Left forelimb (tissue), 1 donor: ENCODE measurements around the gene SIVA1.
"Not testable (repeated sequence)": the region's sequence is repeated elsewhere in the genome, so short reads cannot be mapped to it uniquely, and the experiment has no call there.

Experiments used
- DNase-seq: peaks from one replicate; pipeline ENCODE4 v3.0.0-alpha.2; 2018; ENCODE audit warnings: low spot score

The SIVA1 gene

GRCh38 chr14:104719343-104719742, 33.6 kb upstream of the SIVA1 start:
- no peak for DNase-seq

DNA sequence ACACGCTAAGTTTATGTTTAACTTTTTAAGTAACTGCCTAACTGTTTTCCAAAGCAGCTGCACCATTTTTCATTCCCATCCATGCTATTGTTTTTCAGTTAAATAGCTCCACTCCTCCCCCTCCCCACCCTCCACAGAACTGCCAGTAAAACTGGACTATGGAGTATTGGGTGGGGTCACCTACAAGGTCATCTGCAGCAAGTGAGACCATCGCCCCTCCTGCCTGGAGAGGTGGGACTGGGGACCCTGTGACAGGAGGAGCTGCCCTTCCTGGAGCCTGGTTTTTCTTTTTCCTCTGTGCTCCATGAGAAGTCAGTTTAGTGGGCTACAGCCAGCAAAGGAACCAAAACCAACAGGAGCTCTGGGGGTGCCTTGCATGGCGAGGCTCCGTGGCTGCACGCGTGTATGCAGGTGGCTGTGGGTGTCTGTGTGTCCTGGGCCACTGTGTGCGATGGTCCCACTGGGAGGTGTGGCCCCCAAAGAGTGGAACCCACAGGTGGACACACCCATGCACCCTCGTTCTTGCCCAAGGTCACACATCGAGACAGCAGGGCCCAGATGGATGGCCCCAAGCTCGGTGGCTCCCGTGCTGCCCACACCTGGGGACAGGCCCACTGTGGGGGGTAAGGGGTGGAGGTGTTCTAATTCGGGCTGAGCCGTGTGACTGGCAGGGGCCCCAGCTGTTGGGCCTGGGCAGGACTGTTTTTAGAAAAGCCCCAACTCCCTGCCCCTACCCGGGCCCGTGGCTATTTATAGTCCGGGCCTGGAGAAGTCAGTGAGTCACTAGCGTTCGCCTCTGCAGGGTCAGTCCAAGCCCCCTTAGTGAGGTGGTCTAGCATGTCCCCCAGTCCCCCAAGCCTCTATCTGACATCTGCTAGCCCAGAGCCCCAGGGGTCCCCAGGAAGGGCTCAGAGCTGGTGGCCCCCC, 31.2 kb upstream of the SIVA1 start:
- no peak for DNase-seq

DNA sequence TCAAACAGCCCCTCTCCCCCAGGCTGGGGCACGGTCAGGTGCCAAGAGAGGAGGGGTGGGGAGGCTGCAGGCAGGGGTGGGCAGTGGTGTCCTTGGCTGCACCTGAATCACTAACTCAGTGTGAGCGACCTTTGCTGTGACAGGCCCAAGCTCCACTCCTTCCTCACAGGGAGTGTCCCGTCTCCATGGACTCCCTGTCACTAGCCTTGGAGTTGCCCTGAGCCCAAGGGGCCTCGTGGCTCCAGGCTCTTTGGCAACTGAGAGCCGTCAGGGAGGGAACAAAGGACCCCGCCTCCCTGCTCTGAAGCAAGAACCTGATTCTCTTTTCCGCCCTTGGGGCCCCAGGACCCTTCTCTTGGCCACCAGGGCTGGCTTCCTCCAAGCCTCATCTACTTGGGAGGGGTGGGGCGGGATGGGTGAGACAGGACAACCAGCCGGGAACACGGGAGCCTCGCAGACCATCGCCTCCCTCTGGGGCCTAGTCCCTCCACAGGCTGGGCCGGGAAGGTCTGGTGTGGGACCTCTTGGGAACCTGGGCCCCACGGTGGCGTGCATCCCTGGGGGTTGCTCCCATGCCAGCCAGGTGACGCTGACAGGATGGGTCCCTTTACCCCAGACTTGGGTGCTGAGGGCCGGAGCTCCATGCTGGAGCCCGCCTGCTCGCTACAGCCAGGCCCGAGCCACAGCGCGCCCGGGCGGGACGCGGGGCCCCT, 29.9 kb upstream of the SIVA1 start:
- DNase-seq, result no peak

DNA sequence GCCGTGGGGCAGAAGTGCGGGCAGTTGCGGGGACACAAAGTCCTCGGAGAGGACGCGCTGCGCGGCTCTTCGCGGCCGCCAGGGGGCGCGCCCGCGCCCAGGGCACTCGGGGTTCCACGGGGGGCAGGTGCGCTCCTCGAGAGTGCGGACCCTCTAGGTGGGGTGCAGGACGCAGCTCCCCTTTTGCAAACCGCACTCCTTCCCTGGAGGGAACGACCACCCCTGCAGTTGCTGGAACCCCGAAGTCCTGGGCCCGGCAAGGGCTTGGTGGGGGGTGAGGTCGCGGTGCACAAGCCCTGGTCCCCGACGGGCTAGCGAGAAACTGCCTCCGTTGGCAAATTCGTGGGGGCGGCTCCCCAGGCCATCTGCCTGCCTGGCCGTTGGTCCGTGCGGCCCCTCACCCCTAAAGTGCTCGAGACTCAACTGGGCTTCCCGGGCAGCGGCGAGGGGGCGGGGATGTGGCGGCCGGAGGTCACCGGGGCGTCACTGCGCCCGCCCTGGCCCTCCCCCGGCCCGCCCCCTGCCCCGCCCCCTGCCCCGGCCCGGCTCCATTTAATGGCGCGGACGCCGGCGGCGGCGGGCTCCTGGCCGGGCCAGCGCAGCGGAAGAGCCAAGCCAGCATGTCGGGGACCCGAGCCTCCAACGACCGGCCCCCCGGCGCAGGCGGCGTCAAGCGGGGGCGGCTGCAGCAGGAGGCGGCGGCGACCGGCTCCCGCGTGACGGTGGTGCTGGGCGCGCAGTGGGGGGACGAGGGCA, 29.1 kb upstream of the SIVA1 start, which contains the start of gene ADSS1:
Gene ADSS1 (plus strand): TSS at position 579 of the 756 bp plus-strand sequence. CDS start 42 bp downstream, at position 621.
- DNase-seq, result peak; percentile 80

DNA sequence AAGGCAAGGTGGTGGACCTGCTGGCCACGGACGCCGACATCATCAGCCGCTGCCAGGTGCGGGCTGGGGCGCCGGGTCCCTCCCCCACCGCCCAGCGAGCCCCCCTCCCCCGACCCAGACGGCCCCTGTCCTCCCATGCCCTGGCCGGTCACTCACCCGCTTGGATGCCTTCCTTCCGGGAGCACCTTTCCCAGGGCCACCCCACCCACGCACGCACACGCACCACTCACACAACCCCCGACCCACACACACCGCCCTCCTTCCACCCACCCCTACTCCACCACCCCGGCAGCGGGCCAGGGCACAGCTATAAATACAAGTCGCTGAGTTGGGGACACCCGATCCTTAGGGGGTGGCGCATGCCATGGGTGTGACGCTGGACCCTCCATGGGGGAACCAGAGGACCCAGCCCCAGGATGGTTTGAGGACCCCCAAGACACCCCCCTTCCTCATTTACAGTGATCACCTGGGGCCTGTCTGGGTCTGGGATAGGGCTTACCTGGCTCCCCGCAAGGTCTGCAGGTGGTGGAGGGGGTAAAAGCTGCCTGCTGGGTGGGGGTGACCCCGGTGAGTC, 28.5 kb upstream of the SIVA1 start:
- DNase-seq, result no peak

DNA sequence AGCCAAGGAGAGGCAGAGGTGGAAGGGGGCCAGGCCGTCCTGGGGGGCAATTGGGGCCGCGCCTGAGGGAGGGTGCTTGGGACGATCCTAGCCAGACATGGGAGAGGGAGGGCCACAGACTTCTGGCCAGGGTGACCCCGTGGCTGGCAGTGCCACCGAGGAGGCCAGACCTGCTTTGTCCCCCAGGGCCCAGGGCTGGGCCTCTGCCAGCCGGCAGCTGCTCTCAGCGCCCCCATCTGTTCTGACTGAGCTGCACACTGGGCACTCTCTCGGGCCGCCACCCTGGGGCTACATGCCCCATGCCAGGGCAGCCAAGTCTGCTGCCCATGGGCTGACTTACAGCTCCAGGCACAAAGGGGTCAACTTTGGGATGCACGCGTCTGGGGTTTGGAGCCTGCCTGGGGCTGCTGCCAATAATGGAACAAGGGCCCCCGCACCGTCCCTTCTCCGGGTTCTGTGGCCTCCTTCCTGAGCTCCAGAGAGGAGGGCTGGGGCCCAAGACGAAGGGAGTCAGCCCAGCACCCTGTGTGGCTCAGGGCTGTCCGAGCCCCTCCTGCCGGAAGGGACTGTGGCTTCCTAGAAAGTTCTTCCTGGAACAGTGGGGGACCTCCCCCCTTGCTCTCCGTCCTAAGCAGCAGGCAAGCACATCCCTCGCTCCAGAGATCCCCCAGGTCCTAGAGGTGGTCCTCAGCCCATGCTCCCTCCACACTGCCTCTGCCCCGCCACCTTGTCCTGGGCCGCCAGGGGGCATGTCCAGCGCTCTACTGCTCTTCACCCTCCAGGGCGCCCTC, 27.8 kb upstream of the SIVA1 start:
- DNase-seq, result no peak

DNA sequence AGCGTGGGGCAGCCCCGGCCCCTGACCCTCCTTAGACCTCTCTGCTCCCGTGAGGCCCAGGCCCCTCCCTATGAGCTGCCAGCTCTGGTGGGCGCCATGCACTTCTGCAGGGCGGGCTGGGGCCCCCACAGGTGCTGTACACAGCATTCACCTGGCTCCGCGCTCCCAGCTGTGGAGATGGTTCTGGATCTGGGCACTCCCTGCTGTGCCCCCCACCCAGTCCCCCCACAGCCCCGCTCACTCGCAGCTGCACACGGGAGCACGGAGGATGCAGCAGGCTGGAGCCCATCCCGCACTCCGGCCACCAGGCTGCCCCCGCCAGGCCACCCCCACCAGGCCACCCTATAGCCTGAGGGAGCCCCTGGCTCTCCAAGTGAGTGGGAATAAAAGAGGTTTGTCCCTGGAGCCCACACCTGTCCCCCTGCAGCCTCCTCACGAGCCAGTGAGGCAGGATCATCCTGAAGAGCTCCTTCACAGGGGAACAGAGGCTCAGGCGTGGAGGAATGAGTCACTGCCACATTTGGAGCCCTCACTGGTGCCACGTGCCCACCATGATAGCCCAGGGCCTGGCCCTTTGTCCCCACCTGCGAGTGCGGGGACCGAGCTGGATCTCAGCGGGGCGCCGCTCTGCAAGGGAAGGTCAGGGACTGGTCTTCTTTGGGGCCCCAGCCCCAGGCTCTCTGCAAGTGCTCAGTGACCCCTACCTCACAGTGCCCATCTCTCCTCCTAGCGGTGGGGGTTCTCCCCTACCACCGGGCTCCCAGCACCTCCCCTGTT, 27.0 kb upstream of the SIVA1 start:
- no peak for DNase-seq

GRCh38 chr14:104726600-104727451, 26.1 kb upstream of the SIVA1 start:
- no peak for DNase-seq

DNA sequence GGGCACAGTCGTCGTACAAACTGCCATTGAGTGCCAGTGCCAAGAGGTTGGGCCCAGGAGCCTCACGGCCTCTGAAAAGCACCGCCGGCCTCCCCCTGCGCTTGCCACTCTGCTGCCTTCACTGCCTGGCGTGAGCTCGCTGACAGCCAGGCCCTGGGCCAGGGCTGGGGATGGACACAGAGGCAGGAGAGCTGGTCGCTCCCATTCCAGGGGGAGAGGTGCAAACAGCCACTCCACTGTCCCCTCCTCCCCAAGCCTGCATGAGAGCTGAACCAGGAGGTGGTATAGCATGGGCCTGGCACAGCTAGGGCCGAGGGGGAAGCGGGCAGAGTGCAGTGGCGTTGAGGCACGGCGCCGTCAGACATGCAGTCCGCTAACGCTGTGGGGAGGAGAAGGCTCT, 24.3 kb upstream of the SIVA1 start:
- DNase-seq, result no peak

DNA sequence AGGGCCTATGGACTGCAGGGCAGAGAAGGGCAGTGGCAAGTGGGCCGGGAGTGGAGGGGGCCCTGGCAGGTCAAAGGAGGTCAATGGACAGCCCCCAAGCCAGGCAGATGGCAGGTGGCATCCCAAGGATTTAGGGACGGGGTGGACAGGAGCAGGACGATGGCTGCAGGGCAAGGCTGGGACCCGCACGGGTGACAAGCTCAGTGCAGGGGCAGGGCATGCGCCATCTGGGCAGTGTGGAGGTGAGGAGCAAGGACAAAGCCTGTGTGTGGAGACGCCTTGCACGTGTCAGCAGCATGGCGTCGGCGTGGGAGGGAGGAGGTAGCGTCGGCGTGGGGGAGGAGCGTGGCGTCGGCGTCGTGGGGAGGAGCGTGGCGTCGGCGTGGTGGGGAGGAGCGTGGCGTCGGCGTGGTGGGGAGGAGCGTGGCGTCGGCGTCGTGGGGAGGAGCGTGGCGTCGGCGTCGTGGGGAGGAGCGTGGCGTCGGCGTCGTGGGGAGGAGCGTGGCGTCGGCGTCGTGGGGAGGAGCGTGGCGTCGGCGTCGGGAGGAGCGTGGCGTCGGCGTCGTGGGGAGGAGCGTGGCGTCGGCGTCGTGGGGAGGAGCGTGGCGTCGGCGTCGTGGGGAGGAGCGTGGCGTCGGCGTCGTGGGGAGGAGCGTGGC, 23.6 kb upstream of the SIVA1 start:
- DNase-seq, result not testable (repeated sequence)

- DNase-seq, result no peak
These were observed 23.1 kb upstream of the SIVA1 start for GRCh38 chr14:104729835-104730181.

GRCh38 chr14:104730487-104730886, 22.5 kb upstream of the SIVA1 start:
- no peak for DNase-seq

- DNase-seq, result no peak
These were observed 21.3 kb upstream of the SIVA1 start for GRCh38 chr14:104731320-104732294.

GRCh38 chr14:104732355-104732804, 20.6 kb upstream of the SIVA1 start:
- no peak for DNase-seq

DNA sequence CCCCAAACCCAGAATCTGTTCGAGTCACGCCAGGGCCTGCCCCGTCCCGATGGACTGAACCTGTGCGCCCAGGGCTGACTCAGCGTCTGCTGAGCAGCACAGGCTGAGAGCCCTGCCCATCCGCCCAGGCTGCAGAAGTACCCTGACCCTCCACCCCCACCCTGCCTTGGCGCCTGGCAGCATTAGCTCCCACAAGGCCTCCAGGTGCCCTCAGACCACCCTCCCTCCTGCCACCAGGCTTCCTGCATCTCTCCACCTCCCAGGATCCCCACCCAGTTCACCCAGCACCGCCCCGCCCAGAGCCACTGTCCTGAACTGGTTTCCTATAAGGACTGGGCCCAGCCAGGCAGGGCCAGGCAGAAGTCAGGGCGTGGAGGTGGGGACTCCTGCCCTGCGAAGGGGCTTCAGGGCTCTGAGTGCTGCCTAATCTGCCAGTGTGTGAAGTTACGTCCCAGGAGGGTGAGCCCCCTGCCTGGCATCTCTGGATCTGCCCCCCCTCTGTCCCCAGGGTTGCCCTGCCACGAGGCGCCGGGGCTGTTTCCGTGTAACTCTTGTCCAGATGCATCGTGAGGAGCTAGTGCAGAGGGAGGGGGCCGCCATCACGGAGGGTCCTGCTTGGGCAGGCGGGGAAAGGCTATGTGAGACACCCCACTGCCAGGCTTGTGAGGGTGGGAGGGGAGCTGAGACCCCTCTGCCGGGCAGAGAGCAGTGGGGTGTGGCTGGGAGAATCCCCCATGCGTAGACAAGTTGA, 19.8 kb upstream of the SIVA1 start:
- DNase-seq, result no peak

DNA sequence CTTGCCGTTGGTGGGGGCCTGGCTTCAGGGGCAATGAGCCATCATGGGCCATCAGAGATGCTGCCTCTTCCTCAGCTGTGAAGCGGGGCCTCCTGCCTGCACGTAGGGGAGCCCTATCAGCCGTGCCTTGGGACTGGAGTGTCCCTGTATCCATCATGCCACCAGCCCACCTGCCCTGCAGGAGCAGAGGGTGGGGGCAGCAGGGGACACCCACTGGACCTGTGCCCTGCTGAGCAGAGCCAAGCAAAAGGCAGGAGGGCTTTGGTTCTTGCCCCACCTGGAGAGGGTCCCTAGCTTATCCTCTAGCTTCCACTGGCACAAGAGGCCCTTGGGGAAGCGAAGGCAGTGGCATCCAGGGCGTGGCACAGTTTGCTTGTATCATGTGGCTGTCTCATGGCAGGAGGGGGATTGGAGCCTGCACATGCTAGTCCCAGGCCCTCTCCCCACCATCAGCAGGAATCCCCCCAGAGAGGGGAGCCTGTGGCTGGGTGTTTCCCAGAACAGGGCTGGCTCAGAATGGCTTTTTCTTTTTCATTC, 18.8 kb upstream of the SIVA1 start:
- DNase-seq, result no peak

DNA sequence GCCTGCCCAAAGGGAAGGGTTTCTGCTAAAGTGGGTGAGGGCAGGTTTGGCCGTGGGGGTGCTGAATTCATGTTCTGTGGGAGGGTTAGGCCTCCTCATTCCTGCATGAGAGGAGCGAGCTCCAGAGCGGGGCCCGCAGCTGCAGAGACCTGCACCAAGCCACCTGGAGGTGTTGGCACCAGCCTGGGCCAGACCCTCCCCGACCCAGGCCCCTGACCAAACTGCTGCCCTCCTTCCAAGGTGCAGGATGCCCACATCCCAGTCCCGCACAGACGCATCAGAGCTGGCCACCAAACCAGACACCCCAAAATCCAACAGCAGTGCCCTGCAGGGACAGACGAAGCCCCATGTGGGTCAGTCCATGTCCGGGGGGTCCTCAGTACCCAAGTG, 18.4 kb upstream of the SIVA1 start:
- no peak for DNase-seq
